Ishikawa (cell line): ENCODE measurements around the gene KLF15.

ENCODE experiments used
- CEBPB ChIP-seq: IDR thresholded peaks from 2 replicates; pipeline ENCODE4 v1.6.1; 2012
- CREB1 ChIP-seq: IDR thresholded peaks from 2 replicates; pipeline ENCODE4 v1.6.1; 2012; ENCODE audit warnings: low read depth
- EGR1 ChIP-seq: IDR thresholded peaks from 2 replicates; pipeline ENCODE4 v1.6.1; 2012
- EP300 ChIP-seq: IDR thresholded peaks from 2 replicates; pipeline ENCODE4 v1.6.1; 2012; ENCODE audit warnings: borderline replicate concordance
- FOXM1 ChIP-seq: IDR thresholded peaks from 2 replicates; pipeline ENCODE4 v1.6.1; 2012; ENCODE audit warnings: low read depth, borderline replicate concordance
- NFIC ChIP-seq: IDR thresholded peaks from 2 replicates; pipeline ENCODE4 v1.6.1; 2012
- RAD21 ChIP-seq: IDR thresholded peaks from 2 replicates; pipeline ENCODE4 v1.6.1; 2012; ENCODE audit warnings: low read depth
- TAF1 ChIP-seq: IDR thresholded peaks from 2 replicates; pipeline ENCODE4 v1.6.1; 2012; ENCODE audit warnings: low read depth, mild to moderate bottlenecking
- TCF12 ChIP-seq: IDR thresholded peaks from 2 replicates; pipeline ENCODE4 v1.6.1; 2012; ENCODE audit warnings: low read depth
- TEAD4 ChIP-seq: IDR thresholded peaks from 2 replicates; pipeline ENCODE4 v1.6.1; 2012
- YY1 ChIP-seq: IDR thresholded peaks from 2 replicates; pipeline ENCODE4 v1.6.1; 2012; ENCODE audit warnings: low read depth
- ZBTB7A ChIP-seq: IDR thresholded peaks from 2 replicates; pipeline ENCODE4 v1.6.1; 2012; ENCODE audit warnings: low read depth
- TF ChIP-seq, protein P1 (sequence below): IDR thresholded peaks from 2 replicates; pipeline ENCODE4 v1.6.1; 2012
- TF ChIP-seq, protein P2 (sequence below): IDR thresholded peaks from 2 replicates; pipeline ENCODE4 v1.6.1; 2012; ENCODE audit warnings: low read depth, mild to moderate bottlenecking
- TF ChIP-seq, protein P3 (sequence below): IDR thresholded peaks from 2 replicates; pipeline ENCODE4 v1.6.1; 2012

Gene KLF15

DNA sequence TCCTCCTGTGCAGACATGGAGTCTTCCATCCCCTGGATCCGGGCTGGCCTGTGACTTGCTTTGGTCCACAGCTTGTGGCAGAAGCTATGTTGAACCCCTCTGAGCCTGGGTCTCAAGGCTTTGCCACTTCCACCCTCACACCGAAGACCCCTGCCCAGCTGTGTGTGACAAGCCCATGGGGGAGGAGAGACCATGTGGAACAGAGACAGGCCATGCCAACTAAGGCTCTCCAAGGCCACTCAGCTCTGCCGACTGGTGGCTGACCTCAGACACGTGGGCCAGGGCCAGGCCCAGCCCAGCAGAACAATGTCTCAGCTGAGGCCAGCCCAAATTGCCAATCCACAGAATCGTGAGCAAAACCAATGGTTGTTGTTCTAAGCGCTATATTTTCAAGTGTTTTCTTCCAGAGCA is 21.1 kb upstream of the KLF15 start:
- TF ChIP-seq CEBPB: no peak
- no peak for TF ChIP-seq RAD21
- no peak for TF ChIP-seq CREB1
- no peak for TF ChIP-seq EGR1
- TF ChIP-seq FOXM1: no peak
- no peak for TF ChIP-seq NFIC
- TF ChIP-seq ZBTB7A: no peak
- TF ChIP-seq, protein P1, sequence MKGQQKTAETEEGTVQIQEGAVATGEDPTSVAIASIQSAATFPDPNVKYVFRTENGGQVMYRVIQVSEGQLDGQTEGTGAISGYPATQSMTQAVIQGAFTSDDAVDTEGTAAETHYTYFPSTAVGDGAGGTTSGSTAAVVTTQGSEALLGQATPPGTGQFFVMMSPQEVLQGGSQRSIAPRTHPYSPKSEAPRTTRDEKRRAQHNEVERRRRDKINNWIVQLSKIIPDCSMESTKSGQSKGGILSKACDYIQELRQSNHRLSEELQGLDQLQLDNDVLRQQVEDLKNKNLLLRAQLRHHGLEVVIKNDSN: no peak
- TF ChIP-seq TAF1: no peak
- TF ChIP-seq TEAD4: no peak
- no peak for TF ChIP-seq TCF12
- TF ChIP-seq, protein P2, sequence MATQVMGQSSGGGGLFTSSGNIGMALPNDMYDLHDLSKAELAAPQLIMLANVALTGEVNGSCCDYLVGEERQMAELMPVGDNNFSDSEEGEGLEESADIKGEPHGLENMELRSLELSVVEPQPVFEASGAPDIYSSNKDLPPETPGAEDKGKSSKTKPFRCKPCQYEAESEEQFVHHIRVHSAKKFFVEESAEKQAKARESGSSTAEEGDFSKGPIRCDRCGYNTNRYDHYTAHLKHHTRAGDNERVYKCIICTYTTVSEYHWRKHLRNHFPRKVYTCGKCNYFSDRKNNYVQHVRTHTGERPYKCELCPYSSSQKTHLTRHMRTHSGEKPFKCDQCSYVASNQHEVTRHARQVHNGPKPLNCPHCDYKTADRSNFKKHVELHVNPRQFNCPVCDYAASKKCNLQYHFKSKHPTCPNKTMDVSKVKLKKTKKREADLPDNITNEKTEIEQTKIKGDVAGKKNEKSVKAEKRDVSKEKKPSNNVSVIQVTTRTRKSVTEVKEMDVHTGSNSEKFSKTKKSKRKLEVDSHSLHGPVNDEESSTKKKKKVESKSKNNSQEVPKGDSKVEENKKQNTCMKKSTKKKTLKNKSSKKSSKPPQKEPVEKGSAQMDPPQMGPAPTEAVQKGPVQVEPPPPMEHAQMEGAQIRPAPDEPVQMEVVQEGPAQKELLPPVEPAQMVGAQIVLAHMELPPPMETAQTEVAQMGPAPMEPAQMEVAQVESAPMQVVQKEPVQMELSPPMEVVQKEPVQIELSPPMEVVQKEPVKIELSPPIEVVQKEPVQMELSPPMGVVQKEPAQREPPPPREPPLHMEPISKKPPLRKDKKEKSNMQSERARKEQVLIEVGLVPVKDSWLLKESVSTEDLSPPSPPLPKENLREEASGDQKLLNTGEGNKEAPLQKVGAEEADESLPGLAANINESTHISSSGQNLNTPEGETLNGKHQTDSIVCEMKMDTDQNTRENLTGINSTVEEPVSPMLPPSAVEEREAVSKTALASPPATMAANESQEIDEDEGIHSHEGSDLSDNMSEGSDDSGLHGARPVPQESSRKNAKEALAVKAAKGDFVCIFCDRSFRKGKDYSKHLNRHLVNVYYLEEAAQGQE: no peak
- TF ChIP-seq, protein P3, sequence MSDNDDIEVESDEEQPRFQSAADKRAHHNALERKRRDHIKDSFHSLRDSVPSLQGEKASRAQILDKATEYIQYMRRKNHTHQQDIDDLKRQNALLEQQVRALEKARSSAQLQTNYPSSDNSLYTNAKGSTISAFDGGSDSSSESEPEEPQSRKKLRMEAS: no peak
- no peak for TF ChIP-seq EP300
- no peak for TF ChIP-seq YY1

DNA sequence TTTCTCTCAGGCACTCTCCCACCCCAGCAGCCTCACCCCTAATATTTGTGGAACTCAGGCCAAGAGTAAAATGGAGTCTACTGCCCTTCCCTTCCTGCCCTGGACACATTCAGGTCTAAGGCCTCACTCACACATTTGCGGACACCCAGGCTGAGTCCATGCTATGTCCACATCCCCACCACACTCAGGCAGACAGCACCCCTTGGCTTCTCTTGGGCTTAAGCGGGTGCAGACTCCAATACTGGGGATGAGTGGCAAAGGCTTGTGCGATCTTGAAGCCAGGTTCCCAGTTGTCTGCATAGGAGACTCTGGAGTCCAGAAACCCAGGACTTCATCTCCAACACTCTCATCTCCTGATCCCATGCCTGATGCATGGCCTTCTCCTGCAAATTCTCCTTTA is 20.0 kb upstream of the KLF15 start:
- no peak for TF ChIP-seq EP300

DNA sequence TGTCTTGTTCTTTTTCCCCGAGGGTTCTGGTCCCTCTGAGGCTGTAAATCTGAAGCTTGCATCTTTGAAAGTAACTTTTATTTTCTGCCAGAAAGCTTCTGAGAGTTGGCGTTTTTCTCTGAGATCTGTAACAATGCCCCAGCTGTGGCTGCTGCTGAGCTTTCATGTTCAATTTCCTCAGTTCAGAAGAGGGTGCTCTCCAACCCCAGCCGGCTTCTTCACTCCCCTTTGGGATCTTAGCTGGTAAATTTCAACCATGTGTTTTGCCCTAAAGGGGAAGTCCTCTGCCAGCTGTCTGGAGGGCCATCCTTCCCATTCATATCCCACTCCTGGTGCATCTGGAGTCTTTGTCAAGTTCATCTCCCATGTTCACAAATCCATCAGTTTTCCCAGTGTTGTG is 19.2 kb upstream of the KLF15 start:
- TF ChIP-seq TEAD4: no peak
- TF ChIP-seq TCF12: no peak
- no peak for TF ChIP-seq NFIC
- TF ChIP-seq, protein P2: no peak
- TF ChIP-seq YY1: no peak
- no peak for TF ChIP-seq CREB1
- TF ChIP-seq EP300: no peak
- TF ChIP-seq TAF1: no peak
- TF ChIP-seq RAD21: no peak
- TF ChIP-seq FOXM1: no peak
- no peak for TF ChIP-seq EGR1
- TF ChIP-seq, protein P1: no peak
- TF ChIP-seq CEBPB: no peak
- no peak for TF ChIP-seq ZBTB7A
- TF ChIP-seq, protein P3: no peak

DNA sequence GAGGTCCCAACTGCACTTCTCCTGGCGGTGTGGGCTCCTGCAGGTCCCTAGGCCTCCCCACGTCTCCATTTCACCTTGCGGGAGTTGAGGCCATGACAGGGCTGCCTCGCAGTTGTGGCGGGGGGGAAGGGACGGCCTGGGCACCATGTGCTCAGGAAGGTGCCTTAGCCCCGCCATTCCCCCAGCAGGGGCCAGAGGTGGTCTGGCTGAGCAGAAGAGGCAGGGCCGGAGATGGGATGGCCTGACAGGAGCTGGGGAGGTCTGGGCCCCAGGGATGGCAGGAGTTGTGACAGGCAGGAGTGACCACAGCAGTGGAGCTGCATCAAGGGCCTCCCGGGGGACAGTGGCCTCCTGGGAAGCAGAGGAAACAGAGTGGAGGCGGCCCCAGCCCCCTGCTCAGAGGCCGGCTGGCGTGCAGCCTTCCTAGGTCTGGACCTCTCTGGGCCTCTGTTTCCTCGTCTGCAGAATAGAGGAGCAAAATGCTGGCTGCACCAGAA is 18.7 kb upstream of the KLF15 start:
- TF ChIP-seq TEAD4 (no peak), NFIC (no peak)

DNA sequence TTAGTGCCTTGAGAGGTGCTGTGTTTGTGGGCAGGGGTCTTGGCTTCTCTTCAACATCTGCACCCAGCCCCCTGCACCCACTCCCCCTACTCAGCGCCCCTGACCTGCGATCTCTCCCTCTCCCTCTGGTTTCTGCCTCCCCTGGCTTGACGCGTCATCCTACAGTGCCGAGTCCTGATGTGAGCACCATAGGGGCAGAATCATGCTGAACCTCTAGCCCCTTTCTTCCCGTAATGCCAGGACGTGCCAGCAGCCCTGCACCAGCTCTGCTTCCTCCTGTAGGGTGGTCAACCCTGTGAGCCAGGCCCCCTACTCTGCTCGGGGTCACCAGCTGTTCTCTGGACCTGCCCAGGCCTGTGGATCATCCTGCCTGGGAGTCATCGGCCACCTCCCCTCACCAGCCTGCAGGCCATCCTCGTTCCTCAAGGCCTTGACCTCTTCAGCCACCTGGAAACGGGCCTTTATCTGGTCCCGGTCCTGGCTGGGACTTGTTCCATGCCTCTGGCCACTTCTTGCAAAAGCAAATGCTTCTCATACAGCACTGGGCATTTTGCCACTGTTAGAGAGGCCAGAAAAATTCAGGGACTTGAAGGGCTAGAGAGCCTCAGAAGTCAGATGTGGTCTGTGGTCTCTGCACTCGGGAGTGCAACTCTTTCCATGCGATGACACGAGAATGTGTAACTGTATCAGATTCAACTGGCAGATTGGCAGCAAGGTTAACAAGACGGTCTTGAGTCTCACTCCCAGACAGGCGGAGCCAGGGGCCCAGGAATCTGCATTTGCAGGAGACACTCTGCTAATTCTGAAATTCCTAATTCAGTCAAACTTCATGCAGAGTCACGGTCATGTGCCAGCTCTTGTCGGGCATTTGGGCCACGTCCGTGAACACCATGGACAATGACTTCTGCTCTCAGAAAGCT is 16.7 kb upstream of the KLF15 start:
- TF ChIP-seq TEAD4: no peak
- TF ChIP-seq, protein P1: no peak
- TF ChIP-seq RAD21: no peak
- TF ChIP-seq CEBPB: no peak
- no peak for TF ChIP-seq TCF12
- TF ChIP-seq, protein P3: no peak
- TF ChIP-seq EGR1: no peak
- no peak for TF ChIP-seq CREB1
- TF ChIP-seq EP300: no peak
- no peak for TF ChIP-seq NFIC
- TF ChIP-seq YY1: no peak
- TF ChIP-seq, protein P2: no peak
- no peak for TF ChIP-seq FOXM1
- no peak for TF ChIP-seq ZBTB7A
- no peak for TF ChIP-seq TAF1
